Cerebellar nuclear complex (tissue), 1 donor: ENCODE data around the gene GNG3.
A peak's percentile ranks its signal among the peaks of the same experiment; 100 is the strongest.
"Not testable (repeated sequence)": the region's sequence is repeated elsewhere in the genome, so short reads cannot be mapped to it uniquely, and the experiment has no call there.

ENCODE experiments used
- DNase-seq, 2 experiments: peaks; one replicate each; lab custom pipeline; 2025; lab: John Stamatoyannopoulos, UW

Gene GNG3

DNA sequence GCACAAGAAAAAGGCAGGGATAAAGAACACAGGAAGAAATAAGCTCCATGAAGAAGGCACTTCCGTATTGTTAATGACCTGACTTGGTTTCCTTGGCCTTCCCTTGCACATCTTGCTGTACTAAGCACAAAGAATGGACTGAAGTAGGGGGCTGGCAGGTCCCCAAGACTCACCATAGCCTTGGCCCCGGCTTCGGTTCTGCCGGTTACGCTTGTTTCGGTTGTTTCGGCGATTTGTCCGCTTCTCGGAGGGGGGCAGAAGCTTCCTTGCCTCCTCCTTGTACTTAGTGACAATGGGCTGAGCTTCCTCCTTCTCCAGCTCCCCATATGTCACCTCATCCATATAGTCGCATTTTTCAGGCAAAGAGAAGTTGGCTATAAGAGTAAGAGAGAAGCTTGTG is 9.3 kb downstream of the GNG3 start:
- DNase-seq = no peak

- no peak for DNase-seq
Measured at GRCh38 chr11:62719302-62719978, 12.0 kb downstream of the GNG3 start.

DNA sequence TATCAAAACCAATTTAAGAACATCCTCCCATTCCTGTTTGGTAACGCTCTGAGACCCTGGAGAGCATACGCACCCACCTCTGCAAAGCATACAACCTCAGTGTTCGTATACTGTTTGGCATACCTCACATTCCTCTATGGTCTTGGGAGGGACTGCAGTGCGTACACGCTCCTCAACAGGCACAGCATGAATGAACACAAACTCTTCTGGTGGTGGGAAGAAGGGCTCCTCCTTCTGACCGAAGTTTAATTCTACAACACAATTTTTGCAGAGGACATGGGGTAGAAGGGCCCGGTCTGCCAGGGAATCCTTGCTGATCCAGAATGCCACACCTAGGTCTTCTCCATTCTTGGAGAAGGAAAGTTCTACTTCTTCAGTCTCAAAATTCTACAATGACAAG is 14.5 kb downstream of the GNG3 start:
- DNase-seq = no peak

DNA sequence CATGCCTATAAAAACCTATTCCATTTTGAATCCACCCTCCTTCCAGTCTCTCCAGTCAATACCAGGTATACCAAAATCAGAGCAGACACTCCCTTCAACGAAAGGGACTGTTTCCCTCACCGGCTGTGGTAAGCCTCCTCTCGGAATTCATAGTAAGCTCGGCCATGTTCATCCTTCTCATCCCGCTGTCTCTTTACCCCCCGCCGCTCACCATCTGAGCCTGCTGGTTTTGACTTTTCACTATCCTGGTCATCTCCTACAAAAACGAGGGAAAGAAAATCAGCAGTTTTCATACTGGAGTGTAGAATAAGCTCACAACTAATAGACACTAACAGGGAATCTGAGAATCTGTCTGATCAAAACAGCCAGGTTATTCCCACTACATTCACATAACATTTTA is 16.7 kb downstream of the GNG3 start:
- no peak for DNase-seq

- DNase-seq = no peak
Measured at GRCh38 chr11:62725646-62726045, 18.2 kb downstream of the GNG3 start.

DNA sequence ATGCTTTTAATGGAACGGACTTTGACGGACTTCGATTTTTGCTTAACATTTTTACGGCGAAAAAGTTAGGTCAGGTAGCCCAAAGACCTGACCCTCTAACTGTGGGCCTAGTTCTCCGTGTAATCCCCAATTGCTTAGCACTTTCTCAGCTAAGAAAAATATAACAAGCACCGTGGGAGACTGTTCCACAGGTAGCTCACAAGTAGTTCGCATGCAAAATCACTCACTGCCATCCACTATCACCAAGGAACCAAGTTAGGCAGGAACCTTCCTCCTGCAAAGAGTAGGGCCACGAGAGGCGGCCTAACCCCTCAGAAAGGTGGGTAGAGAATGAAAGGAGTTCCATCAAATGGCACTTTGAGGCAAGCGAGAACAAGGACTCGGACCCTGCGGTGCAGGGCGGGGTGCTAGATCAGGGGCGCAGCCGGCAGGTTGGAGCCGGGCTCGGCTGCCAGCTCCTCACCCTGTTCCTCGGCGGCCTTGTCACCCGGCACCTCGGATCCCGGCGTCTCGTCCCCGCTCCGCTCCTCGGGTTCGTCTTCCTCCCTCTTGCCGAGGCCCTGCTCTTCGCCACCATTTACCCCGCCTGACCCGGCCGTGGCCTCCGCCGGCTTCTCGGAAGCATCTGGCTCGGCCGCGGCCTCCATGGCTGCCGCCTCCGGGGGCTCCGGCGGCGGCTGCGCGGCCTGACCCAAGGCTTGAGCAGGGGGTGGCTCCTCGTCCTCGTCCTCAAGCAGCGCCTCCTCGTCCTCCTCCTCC is 18.9 kb downstream of the GNG3 start:
- DNase-seq = no peak

DNA sequence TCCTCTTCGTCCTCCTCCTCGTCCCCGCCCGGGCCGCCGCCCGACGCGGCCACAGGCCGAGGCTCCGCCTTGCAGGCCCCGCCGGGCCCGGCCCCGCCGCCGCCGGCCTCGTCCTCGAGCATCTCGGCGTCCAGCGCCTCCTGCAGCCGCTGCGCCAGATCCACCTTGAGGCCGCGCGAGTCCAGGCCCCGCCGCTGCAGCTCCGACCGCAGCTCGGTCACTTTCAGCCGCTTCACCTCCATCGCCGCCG is 19.4 kb downstream of the GNG3 start:
- DNase-seq = no peak

- DNase-seq = peak; percentile 91 to 92
Measured at GRCh38 chr11:62727165-62727871, 19.8 kb downstream of the GNG3 start, which contains the start of gene HNRNPUL2. Gene HNRNPUL2, minus strand, starts transcription at chr11:62727457. Its CDS starts 301 bp downstream, at chr11:62727156.

DNA sequence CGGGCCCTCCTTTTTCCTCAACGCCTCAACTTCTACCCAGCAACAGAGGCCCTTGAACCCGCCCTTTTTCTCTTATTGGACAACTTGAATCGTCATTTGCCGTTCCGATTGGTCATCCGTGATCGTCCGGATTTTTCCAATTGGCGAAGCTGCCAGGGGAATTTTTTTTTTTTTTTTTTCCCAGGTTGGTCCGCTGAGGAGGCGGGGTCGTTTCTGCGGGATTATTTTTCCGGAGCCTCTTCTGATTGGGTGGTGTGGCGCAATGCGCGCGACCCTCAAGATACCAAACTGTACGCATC is 20.3 kb downstream of the GNG3 start:
- DNase-seq = peak; percentile 63 to 91

- DNase-seq = peak in 1 of 2 experiments; percentile 62
Measured at GRCh38 chr11:62728171-62728988, 20.9 kb downstream of the GNG3 start, which contains the start of gene TTC9C. Gene TTC9C, plus strand, starts transcription at chr11:62728486. Its CDS starts 363 bp downstream, at chr11:62728849.

DNA sequence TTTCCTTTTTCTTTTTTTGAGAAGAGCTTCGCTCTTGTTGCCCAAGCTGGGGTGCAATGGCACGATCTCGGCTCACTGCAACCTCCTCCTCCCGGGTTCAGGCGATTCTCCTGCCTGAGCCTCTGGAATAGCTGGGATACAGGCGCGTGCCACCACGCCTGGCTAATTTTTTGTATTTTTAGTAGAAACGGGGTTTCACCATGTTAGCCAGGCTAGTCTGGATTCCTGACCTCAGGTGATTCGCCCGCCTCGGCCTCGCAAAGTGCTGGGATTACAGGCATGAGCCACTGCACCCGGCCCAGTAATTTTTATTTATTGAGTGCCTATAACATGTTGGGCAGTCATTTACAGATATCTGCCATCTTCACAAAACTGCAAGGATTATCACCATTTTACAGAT is 22.6 kb downstream of the GNG3 start:
- not testable (repeated sequence) for DNase-seq

DNA sequence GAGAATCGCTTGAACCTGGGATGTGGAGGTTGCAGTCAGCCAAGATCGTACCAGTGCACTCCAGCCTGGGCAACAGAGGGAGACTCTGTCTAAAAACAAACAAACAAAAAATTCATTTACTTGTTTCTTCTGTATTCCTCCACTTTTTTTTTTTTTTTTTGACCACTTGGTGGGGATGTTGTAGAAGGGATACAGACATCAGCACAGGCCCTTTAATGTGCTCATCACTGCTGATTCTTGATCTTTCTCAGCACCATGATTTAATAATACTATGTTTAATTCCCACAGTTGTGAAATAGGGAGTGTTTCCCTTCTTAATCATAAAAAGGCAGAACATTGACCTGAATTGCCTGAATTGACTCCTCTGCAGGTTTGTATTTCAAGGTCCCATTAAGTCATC is 25.4 kb downstream of the GNG3 start:
- DNase-seq = no peak

- DNase-seq = no peak
Measured at GRCh38 chr11:62737196-62737595, 29.7 kb downstream of the GNG3 start.

DNA sequence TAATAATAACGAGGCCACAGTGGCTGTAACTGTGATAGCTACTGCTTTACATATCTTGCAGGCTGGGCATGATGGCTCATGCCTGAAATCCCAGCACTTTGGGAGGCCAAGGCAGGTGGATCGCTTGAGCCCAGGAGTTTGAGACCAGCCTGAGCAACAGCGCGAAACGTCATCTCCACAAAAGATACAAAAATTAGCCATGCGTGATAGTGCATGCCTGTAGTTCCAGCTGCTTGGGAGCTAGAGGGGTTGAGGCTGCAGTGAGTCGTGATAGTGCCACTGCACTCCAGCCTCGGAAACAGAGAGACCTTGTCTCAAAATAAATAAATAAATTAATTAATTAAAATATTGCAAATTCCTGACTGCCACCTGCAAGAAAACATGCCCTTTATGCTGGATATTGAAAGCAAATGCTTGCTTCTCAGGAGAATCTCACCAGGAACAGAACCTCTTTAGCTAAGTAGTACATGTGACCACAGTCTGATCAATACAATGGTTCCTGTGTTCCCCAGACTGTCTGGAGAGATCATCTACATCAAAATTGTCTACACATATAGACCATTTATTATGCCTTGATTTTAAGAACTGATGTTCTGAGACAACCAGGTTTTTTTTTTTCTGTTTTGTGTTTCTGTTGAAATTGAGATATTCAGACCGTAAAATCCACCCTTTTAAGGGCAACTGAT is 40.1 kb downstream of the GNG3 start:
- no peak for DNase-seq

DNA sequence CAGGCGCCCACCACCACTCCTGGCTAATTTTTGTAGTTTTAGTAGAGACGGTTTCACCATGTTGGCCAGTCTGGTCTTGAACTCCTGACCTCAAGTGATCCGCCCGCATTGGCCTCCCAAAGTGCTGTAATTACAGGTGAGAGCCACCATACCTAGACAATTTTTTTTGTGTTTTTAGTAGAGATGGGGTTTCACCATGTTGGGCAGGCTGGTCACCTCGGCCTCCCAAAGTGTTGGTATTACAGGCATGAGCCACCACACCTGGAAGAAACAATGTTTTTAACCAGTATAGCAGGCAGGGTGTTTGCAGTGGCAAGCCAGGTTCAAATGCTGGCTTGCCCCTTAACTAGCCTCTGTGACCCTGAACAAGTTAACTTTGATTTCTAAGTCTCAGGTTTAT is 42.5 kb downstream of the GNG3 start:
- not testable (repeated sequence) for DNase-seq

- no peak for DNase-seq
Measured at GRCh38 chr11:62752177-62752785, 44.8 kb downstream of the GNG3 start.

- no peak for DNase-seq
Measured at GRCh38 chr11:62752994-62753735, 45.7 kb downstream of the GNG3 start.

DNA sequence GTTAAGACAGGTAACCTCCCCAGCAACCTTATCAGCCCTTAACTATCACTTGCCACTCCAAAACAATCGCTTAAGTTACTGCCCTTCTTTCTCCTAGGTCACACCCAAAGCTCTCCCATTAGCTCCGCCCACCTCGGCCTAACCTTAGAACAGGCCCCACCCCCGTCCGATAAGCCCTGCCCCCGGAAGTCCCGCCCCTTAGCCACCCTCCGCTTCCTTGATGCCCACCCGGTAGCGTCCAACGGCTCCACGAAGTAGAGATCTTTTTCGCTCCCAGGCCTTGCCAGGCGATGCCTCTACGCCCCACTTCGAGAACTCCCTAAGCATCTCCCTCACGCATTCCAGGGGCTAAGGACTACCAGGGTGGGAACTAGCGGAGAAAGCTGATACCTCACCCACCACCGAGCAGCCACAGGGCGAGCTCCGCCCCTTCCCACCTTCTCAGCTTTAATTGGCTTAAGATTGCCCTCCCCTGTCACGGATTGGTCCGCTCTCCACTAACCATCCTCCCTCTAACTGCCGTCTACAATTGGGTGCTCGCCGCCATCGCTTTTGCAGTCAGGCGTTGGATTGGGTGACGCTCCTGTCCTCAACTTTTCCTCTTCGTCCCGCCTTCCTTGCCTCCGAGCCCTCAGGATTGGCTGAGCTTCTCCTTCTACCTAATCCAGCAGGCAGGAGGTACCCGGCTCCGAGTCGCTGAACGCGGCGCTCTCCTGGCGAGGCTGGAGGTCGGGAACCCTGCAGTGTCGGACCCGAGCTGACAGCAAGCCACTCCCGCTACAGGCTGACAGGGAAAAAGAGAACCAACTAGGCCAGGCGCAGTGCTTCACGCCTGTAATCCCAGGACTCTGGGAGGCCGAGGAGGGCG is 46.5 kb downstream of the GNG3 start, which contains the start of gene ZBTB3:
ZBTB3 (minus strand) TSS at position 425 of the 868 bp plus-strand sequence. CDS start 496 bp downstream, outside the sequence.
- DNase-seq = peak; percentile 99 to 100

- no peak for DNase-seq
Measured at GRCh38 chr11:62755086-62755615, 47.7 kb downstream of the GNG3 start.
